ENCODE data around the gene USP49. TPM values are rescaled to one million over a fixed set of nuclear protein-coding genes. Genes with fewer than 3 reads are reported as not detected.

USP49 gene
- total and polyA plus RNA-seq, 11 donors: 0.87 to 3.4 (median 1.7) TPM

DNA sequence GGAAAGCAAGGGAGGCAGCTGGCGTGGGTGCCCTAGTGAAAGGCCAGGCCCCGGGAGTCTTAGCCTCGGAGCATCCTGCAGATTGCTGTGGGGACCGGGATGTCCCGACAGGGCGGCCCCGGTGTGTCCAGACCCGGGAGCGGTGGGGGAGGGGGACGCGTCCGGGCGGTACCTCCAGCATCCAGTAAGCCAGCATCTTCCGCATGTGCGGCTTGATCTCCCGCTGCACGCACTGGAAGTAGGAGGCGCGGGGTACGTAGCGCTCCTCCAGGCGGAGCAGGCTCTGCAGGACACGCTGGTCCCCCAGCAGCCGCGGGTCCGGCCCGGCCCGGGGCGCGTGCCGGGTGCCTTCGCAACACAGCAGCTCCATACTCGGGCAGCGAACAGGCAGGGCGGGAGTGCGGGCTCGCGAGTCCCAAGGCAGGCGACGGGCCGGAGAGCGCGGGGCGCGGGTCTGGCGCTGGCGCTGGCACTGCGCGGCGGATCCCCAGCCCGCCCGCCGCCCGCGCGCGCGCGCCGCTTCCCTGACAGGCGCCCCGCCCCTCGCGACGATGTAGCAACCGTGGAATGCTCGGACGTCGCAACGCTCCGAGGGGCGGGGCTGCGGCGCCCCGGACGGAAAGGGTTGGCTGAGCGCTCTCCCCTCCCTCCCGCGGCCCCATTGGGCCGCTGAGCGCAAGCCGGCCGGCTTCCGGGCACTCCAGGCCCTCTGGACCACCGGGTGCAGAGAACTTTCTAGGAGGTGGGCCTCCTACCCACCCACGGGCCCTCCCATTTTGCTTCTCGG is 46.3 kb upstream of the USP49 start, which contains the start of gene CCND3:
CCND3 (minus strand) TSS at position 529 of the 787 bp plus-strand sequence; CDS start at position 370, 159 bp downstream.
- TF ChIP-seq POLR2A (IDR thresholded peaks at IDR 0.05): peak in 1 of 2 donors; percentile 70
- TF ChIP-seq, protein P1, sequence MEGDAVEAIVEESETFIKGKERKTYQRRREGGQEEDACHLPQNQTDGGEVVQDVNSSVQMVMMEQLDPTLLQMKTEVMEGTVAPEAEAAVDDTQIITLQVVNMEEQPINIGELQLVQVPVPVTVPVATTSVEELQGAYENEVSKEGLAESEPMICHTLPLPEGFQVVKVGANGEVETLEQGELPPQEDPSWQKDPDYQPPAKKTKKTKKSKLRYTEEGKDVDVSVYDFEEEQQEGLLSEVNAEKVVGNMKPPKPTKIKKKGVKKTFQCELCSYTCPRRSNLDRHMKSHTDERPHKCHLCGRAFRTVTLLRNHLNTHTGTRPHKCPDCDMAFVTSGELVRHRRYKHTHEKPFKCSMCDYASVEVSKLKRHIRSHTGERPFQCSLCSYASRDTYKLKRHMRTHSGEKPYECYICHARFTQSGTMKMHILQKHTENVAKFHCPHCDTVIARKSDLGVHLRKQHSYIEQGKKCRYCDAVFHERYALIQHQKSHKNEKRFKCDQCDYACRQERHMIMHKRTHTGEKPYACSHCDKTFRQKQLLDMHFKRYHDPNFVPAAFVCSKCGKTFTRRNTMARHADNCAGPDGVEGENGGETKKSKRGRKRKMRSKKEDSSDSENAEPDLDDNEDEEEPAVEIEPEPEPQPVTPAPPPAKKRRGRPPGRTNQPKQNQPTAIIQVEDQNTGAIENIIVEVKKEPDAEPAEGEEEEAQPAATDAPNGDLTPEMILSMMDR (IDR thresholded peaks at IDR 0.05): peak in 2 of 12 donors; percentile 2 to 11
- whole genome bisulfite sequencing, 4 donors: 0 to 1% (median 0%) methylated on average over 44 to 87 of the region's 87 CpGs
- H3K36me3 ChIP-seq: peaks cover 0 to 25% (median 3%) of the 10 kb centered on the region in 9 donors
- peak within 1 kb of the TSS; percentile 54 to 95 (median 86) for H3K27ac ChIP-seq
- H3K27me3 ChIP-seq: no peaks in the 10 kb centered on the region
- no peaks in the 10 kb centered on the region for H3K9me3 ChIP-seq
- ATAC-seq: peak; percentile 84 to 95 (median 94)
- DNase-seq: peak; percentile 94 to 97 (median 95)
- H3K4me1 ChIP-seq: peaks cover 7 to 63% (median 46%) of the 10 kb centered on the region in 12 donors
- intact Hi-C loops (cut with DNase I): loop anchor here in 8 of 10 donors (1.0 to 5.0 kb wide), 5 partner anchors 46 to 159 kb away; partner anchors contain the start of genes PRICKLE4 (in 2 of the 8), TOMM6 (in 1 of the 8) and USP49 (in 1 of the 8)
- peak within 1 kb of the TSS; percentile 63 to 99 (median 88) for H3K4me3 ChIP-seq

DNA sequence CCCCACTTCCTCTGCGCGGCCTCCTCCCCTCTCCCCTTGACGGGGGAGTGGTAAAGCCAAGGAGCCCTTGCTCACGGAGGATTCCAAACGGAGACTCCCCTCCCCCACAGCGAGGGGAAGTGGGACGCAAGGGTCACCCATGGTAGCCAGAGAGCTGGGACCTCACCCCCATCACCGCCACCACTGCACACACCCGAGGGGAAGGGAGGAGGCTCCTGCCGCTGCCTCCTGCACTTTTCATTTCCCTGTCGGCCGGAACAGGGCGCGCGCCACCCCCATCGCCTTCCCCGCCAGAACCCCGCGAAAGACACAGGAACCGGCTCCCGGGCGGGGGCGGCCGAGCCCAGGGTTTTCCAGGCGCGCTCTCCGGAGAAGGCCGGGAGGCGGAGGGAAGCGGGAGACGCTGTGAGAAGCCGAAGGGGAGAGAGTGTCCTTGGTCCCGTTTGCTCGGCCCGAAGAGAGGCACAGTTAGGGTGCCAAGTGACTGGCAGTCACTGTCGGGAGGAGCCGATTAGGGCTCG is 45.6 kb upstream of the USP49 start:
- Histone ChIP-seq H3K9me3 (no peaks in the 10 kb centered on the region), H3K4me1 (peaks cover 7 to 70% (median 52%) of the 10 kb centered on the region in 12 donors), H3K4me3 (peak overlapping the region; percentile 63 to 99 (median 88)), H3K27ac (peak overlapping the region; percentile 54 to 95 (median 86)), H3K36me3 (peaks cover 0 to 29% (median 8%) of the 10 kb centered on the region in 9 donors), H3K27me3 (no peaks in the 10 kb centered on the region)
- peak; percentile 5 to 63 (median 24) for ATAC-seq
- 0% methylated on average over 21 to 38 of the region's 38 CpGs for WGBS, 4 donors
- intact Hi-C loops (cut with DNase I): loop anchor here in 8 of 10 donors (1.0 to 5.0 kb wide), 6 partner anchors 46 to 159 kb away; partner anchors contain the start of genes PRICKLE4 (in 2 of the 8), TOMM6 (in 1 of the 8) and USP49 (in 1 of the 8)
- TF ChIP-seq, protein P1 (IDR thresholded peaks at IDR 0.05): peak in 2 of 12 donors; percentile 11 to 21
- TF ChIP-seq POLR2A (IDR thresholded peaks at IDR 0.05): no peak
- DNase-seq: peak; percentile 69 to 80 (median 75)

DNA sequence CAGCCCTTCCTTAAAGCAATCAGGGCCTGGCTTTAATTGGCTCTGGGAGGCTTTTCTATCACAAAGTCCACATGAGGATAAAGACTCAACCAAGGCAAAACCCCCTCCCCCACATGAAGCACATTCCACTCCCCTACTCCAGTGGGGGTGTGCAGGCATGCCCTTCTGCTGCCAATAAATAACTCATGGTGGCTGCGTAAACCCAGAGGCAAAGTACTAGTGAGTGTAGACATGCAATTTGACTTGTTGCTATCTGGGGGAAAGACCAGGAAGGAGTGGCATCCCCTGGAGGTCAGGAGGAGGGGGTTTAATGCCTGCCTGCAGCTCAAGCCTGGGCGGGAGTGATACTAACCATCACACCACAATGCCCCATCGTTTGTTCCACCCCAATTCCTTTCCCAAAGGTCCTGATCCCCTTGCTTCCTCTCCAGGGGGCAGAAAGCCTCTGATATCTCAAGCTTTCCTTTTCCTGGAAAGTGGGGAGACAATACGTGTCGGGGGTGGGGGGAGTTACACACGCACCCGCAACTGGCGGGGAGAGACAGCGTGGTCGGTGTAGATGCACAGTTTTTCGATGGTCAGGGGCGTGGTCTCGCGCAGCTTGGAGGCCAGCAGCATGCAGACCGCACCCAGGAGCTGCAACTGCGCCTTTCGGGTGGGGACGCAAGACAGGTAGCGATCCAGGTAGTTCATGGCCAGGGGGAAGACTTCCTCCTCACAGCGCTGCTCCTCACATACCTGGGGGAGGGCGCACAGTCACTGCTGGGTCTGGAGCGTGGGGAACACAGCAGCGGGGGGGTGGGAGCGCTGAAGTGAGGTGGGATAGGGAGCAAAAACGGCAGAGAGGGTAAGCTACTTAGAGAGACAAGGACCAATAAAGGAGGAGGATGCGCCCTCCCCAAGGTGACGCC is 44.9 kb upstream of the USP49 start:
- WGBS, 4 donors: 19 to 39% (median 23%) methylated on average over 21 to 27 of the region's 27 CpGs
- intact Hi-C loops (cut with DNase I): loop anchor here (1.0 to 10.0 kb wide), 7 partner anchors 93 to 158 kb away; partner anchors contain the start of genes TOMM6 (in 6 of the 10) and PRICKLE4 (in 2 of the 10)
- TF ChIP-seq, protein P1 (IDR thresholded peaks at IDR 0.05): no peak
- TF ChIP-seq POLR2A (IDR thresholded peaks at IDR 0.05): no peak
- Histone ChIP-seq H3K4me3 (peak overlapping the region; percentile 63 to 99 (median 88)), H3K27ac (peak overlapping the region; percentile 54 to 95 (median 86)), H3K27me3 (no peaks in the 10 kb centered on the region), H3K9me3 (no peaks in the 10 kb centered on the region), H3K36me3 (peaks cover 0 to 36% (median 15%) of the 10 kb centered on the region in 9 donors), H3K4me1 (peaks cover 7 to 77% (median 52%) of the 10 kb centered on the region in 12 donors)
- ATAC-seq (no peak), DNase-seq (peak in 1 of 5 donors; percentile 43)

Data from heart left ventricle (tissue), 16 donors.